Amniotic stem cell (primary cell): ENCODE results near the gene CYB561A3.
A peak's percentile ranks its signal among the peaks of the same experiment; 100 is the strongest.

Experiments
- DNase-seq: peaks from one replicate; lab custom pipeline; 2025; lab: John Stamatoyannopoulos, UW

The CYB561A3 gene

GRCh38 chr11:61345170-61345610, 16.5 kb downstream of the CYB561A3 start:
- no peak for DNase-seq

DNA sequence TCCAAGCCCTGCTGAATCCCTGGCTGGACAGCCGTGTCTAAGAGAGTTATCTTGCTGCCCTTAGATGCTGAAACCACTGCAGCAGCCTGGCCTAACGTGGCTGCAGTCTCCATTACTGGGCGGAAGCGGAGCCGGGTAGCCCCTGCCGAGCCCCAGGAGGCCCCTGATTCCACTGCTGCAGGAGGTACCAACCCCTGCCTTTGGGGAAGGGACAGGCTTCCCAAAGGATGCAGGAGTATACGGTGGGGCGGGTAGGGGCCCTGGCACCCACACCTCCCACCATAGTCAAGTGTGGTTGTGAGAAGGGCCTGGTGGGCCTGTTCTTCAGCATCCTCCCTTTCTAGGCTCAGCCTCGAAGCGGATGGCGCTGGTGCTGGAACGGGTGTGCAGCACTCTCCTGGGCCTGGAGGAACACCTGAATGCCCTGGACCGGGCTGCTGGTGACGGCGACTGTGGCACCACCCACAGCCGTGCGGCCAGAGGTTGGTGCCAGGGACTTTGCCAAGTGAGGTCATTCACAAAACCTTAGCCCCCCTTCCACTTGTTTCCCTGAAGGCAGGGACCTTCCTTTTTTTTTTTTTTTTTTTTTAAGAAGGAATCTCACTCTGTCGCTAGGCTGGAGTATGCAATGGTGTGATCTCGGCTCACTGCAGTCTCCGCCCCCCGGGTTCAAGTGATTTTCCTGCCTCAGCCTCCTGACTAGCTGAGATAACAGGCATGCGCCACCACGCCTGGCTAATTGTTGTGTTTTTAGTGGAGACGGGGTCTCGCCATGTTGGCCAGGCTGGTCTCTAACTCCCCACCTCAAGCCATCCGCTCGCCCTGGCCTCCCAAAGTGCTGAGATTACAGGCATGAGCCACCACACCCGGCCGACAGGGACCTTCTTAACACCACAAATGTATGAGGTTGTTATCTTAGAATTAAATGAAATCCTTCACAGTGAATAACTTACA, 17.6 kb downstream of the CYB561A3 start:
- DNase-seq: no peak

- no peak for DNase-seq
Measured at GRCh38 chr11:61342207-61342803, 19.4 kb downstream of the CYB561A3 start.

DNA sequence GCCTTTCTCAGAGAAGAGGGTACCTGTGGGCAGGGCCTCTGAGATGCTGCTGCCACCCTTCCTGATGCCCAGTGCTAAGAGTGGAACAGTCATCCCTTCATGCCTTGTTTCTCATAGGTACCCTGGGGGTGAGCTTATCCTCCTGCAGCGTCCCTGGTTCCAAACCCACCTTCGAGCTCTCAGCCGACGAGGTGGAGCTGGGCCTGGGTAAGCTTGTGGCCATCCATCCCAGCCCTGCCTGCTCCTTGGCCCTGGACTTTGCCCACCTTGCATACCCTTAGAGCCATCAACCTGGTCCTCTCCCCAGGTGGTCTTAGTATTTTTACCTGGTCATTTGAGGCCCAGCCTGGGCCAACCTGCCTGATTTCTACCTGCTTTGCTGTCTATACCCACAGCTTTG, 20.0 kb downstream of the CYB561A3 start:
- no peak for DNase-seq

DNA sequence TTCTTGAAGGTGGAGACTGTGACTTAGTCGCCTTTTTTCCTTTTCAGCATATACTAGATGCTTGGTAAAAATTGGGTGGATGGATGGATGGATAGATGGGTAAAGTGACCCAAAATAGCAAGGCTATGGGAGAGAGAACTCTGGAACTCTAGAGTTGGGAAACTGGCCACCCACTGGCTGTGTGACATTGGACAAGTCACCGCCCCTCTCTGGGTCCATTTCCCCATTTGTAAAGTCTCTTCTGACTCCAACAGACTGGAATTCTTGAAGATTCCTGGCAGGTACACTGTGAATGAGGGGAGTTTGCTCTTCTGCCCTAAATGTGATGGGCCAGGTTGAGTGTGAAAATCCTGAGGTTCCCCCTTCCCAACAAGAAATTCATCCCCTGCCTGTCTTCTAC, 20.7 kb downstream of the CYB561A3 start:
- DNase-seq: no peak

- no peak for DNase-seq
Measured at GRCh38 chr11:61339490-61339878, 22.2 kb downstream of the CYB561A3 start.

GRCh38 chr11:61338783-61339489, 22.7 kb downstream of the CYB561A3 start:
- no peak for DNase-seq

GRCh38 chr11:61337706-61338470, 23.8 kb downstream of the CYB561A3 start:
- no peak for DNase-seq

DNA sequence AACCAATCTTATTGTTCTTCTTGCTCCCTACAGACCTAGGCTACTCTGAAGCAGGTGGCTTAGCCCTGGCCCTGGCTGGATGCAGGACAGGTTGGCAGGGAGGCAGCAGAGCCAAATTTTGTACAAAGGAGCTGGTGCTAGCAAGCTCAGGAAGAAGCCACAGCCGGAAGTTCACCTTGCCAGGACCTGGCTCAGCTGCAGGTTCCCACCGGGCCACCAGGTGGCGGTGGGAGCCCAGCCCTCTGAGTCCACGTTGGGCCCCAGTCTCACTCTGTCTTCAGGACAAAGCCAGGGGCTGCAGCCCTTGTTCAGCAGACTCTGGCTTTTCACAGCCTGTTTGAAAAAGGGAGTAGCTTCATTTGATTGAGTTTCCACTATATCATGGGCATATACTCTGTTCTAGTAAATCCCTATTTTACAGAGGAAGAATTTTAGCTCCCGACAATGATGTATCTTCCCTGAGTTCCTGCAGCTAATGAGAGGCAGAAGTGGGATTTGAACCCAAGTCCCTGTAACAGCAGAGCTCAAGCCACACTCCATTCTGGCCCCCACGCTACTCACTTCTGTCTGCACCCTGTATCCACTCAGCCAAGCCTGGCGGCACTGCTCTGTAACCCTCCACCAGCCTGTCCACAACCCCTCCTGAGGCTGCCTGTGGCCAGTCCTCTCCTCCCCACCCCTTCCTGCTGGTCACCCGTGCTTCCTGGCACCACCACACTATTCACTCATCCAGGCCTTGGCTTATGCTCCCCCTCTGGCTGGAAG, 25.3 kb downstream of the CYB561A3 start:
- peak; percentile 67 for DNase-seq

- DNase-seq: no peak
Measured at GRCh38 chr11:61335355-61335710, 26.3 kb downstream of the CYB561A3 start.

- no peak for DNase-seq
Measured at GRCh38 chr11:61334434-61335354, 27.0 kb downstream of the CYB561A3 start.

DNA sequence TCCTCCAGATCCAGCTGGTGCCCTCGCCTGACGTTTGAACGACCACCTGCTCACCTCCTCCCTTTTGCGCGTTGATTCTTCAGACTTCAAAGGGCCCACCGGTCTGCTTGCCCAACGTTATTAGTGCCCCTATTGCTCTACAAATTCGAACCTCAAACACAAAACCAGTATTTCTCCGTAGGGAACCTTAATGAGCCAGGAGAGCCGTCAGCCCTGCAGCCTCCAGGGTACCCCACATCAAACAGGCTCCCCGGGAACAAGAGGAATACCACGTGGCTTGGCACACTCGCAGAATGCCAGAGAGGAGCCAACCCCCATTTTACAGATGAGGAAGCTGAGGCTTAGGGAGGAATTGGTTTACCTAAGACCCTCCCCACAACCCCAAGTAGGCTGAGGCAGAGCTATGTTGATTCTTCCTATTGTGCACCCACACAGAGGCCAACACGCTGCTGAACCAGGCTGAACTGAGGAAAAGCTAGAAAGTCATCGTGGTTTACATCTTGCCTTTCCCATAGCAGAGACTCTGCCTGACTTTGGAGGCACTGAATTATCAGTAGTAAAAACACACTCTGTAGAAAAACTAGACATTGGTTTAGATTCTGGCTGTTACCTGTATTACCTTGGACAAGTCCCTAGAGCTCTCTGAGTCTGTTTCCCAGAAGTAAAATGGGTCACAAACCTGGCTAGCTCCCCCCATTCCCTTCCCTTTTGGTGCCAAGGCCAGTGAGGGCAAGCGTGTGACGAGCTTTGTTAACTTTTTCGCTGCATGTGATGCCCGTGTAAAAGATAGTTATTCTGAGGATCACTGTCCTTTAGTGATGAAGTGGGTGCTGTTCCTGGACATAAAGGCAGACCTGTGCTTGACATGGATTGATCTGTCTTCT, 27.9 kb downstream of the CYB561A3 start:
- no peak for DNase-seq

- DNase-seq: peak; percentile 79
Measured at GRCh38 chr11:61332797-61333549, 28.7 kb downstream of the CYB561A3 start, which contains the start of the genes DDB1 and TKFC. Gene DDB1 (minus strand): TSS chr11:61333105. CDS start chr11:61332968, 137 bp downstream. Gene TKFC (plus strand): TSS chr11:61333228. CDS start chr11:61334729, 1,501 bp downstream.

DNA sequence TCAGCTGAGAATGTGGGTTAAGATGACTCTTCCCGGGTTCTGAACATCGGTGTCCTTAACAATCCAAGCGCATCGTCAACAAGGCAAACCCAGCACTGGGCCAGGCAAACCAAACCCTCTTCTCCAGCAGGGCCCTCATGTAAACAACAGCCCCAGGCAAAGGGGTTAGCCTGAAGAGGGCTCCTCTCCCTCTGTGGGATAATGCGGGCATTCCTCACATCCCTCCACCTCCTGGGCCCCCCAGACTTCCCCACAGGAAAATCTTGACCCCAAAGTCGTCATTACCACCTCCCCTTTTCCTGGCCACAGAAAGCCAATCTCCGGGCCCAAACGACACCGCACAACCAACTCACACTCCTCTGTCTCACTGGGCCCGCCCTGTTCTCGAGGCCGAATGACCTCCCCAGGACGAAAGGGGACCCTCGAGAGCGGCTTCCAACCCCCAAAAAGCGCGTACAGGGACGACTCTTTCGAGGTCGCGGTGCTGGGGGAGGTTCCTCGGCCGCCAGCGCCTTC, 29.3 kb downstream of the CYB561A3 start:
- no peak for DNase-seq

DNA sequence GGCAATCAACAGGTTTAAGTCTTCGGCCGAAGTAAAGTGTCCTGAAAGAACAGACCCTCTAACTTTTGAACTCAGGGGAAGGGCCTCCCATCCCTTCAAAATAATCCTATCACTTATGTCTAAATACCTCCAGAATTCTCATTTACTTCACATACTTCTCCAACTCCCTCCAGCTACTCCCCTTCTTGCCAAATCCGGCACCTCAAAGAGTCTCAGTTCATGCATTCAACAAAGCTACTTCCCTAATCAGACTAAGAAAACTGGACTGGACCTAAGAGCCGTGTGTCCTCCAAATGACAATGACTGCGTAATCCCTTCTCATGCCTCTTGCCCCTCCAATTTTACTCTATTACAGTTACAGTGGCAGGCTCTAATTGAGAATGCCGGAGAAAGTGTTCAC, 30.0 kb downstream of the CYB561A3 start:
- no peak for DNase-seq

GRCh38 chr11:61329871-61330270, 31.8 kb downstream of the CYB561A3 start:
- no peak for DNase-seq

DNA sequence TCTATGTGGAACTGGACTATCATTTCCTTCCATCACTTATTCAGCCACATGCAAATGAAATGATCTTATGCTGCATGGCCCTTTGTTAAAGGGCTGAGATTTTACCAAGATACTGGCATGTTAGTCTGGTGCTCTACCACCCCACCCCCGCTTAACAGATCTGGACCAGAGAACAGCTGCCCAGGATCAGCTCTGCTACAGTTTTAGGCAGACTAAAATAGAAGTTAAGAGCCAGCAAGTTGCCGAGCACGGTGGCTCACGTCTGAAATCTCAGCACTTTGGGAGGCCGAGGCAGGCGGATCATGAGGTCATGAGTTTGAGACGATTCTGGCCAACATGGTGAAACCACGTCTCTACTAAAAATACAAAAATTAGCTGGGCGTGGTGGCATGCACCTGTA, 33.3 kb downstream of the CYB561A3 start:
- DNase-seq: no peak

- no peak for DNase-seq
Measured at GRCh38 chr11:61327669-61328071, 34.0 kb downstream of the CYB561A3 start.
